Measurements from ENCODE around the gene OLIG2.

DNA sequence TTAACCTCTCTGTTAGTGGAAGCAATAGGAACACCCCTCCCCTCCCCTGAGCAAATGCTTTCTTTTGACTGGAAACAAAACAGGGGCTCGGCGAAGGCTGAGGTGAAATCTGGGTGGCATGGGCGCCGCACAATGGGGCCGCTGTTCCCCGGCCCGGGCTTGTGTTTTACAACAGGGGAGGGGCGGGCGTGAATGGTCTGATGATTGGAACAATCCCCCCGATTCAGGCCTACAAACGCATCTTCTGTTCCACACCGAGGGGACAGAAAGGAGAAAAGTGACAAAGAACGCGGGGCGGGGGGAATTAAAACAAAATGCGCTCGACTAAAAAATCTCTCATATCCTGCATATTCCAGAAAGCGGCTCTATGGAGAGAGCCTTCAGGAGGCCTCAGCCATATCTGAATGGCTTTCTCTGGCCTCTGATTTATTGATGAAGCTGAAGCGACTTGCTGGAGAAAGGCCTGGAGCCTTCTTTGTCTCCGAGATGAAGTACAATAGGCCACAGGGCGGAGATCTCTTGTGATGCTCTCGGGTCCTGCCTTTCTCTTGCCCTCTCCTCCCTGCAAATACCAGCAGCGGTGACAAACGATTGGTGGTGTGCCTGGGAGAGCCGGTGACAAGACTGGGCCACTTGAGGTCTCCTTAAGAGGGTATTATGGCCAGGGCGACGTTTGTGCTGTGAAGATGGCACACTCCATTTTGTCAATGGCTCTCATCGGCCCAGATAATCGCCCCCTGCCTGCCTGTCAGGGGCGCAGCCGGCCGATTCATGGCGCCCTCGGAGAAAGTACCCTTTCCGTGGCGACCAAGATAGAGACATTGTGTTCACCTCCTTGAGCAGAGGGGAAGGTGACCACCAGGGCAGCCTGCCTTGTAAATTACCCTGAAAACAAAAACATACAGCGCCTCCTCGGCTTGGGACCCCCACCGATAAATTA, 47.1 kb upstream of the OLIG2 start:
- TF ChIP-seq, protein P1, sequence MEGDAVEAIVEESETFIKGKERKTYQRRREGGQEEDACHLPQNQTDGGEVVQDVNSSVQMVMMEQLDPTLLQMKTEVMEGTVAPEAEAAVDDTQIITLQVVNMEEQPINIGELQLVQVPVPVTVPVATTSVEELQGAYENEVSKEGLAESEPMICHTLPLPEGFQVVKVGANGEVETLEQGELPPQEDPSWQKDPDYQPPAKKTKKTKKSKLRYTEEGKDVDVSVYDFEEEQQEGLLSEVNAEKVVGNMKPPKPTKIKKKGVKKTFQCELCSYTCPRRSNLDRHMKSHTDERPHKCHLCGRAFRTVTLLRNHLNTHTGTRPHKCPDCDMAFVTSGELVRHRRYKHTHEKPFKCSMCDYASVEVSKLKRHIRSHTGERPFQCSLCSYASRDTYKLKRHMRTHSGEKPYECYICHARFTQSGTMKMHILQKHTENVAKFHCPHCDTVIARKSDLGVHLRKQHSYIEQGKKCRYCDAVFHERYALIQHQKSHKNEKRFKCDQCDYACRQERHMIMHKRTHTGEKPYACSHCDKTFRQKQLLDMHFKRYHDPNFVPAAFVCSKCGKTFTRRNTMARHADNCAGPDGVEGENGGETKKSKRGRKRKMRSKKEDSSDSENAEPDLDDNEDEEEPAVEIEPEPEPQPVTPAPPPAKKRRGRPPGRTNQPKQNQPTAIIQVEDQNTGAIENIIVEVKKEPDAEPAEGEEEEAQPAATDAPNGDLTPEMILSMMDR (IDR thresholded peaks at IDR 0.05): no peak
- no peak for TF ChIP-seq POLR2A (IDR thresholded peaks at IDR 0.05)

Measured in vagina (tissue), 2 donors.